ENCODE data around the gene CARS2.
"Not testable (repeated sequence)": the region's sequence is repeated elsewhere in the genome, so short reads cannot be mapped to it uniquely, and the experiment has no call there.

Gene CARS2

GRCh38 chr13:110676595-110677587 is 29.0 kb downstream of the CARS2 start:
- no peak overlapping the region for H3K4me3 ChIP-seq (ENCODE audit: low read depth, low read length)
- no peak for TF ChIP-seq CTCF (IDR thresholded peaks at IDR 0.05; ENCODE audit: control insufficient read depth, extremely low read depth, insufficient read depth)
- DNase-seq (ENCODE audit: low read depth): no peak

- not testable (repeated sequence) for DNase-seq (ENCODE audit: low read depth); H3K4me3 ChIP-seq (ENCODE audit: low read depth, low read length)
Measured at GRCh38 chr13:110669814-110670213, 36.1 kb downstream of the CARS2 start.

DNA sequence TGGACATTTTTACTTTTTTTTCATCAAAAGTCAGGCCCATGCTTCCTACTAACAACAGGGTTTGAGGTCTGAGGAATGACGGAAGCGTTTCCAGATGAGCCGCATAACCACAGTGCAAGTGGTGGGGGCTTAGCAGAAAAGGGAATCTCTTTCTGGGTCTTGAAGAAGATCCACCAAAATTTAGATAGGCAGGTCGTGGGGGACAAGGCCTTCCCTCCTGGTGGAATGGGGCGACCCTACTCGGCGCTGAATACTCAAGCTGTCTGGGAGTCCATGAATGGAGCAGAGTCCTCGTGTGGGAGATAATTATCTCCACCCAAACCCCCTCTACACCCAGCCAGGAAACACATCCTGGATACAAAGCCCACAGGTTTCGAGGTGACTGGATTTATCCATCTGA is 36.9 kb downstream of the CARS2 start:
- no peak for DNase-seq (ENCODE audit: low read depth)
- H3K4me3 ChIP-seq (ENCODE audit: low read depth, low read length): no peak overlapping the region
- TF ChIP-seq CTCF (IDR thresholded peaks at IDR 0.05; ENCODE audit: control insufficient read depth, extremely low read depth, insufficient read depth): no peak

DNA sequence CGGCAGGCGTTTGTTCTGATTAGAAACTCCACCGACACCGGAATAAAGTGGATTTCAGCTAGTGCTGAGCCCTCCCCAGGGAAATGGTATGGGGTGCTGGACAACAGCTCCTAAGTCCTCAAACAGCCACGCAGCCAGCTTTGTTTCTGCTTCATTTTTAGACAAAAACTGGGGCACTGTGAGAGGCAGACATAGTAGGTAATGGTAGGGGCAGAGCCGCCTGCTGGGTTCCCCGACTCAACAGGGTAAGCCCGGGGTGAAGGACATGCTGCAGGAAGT is 39.7 kb downstream of the CARS2 start:
- TF ChIP-seq CTCF (IDR thresholded peaks at IDR 0.05; ENCODE audit: control insufficient read depth, extremely low read depth, insufficient read depth): no peak
- DNase-seq (ENCODE audit: low read depth): no peak

DNA sequence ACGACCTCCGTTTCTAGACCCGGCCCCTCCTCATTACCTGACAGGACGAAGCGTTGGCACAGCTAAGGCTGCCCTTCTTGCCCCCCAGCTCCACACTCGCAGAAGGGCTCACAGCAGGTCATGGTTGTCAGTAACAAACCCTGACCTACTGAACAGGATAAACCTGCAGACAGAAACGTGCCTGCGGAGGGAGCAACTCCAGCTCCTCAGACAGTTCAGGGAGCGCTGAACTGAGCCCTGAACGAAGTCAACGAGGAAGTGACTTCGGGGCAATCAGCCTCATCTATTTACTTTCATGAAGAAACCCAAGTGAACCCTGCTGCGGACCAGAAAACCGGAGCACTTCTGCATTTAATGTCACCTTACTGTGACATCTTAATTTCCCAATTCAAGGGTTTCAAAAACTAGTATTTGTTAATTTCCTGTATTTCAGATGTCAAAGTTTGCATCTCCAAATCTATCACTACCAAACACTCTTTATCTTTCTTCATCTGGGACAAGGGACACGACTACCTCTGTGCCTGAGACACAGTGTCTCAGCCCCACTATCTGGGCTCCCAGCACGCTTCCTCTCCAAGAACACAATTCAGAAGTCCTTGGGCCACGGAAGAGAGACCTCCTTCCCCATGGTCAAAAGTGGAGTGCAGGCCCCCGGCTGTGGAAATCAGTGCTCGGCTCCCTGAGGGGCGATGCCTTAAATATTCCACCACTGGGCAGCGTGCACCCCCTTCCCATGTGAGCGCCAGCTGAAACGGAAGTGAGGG is 40.2 kb downstream of the CARS2 start:
- H3K4me3 ChIP-seq (ENCODE audit: low read depth, low read length): no peak overlapping the region
- no peak for DNase-seq (ENCODE audit: low read depth)
- no peak for TF ChIP-seq CTCF (IDR thresholded peaks at IDR 0.05; ENCODE audit: control insufficient read depth, extremely low read depth, insufficient read depth)

More for the DNA sequence above, 39.7 kb downstream of the CARS2 start:
- H3K4me3 ChIP-seq (ENCODE audit: low read depth, low read length): no peak overlapping the region

DNA sequence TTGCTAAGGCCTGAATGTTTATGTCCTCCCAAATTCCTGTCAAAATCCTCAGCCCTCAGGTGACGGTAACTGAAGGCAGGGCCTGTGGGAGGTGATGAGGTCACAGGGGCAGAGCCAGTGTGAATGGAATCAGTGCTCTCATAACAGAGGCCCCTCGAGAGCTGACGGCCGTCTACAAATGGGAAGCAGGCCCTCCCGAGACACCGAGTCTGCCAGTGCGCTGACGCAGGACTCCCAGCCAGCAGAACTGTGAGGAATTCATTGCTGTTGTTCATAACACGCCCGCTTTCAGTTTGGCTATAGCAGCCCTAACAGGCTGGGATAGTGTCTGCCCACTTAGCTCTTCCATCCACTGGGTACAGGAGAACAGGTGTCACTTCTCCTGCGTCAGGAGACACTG is 41.2 kb downstream of the CARS2 start:
- no peak for TF ChIP-seq CTCF (IDR thresholded peaks at IDR 0.05; ENCODE audit: control insufficient read depth, extremely low read depth, insufficient read depth)
- DNase-seq (ENCODE audit: low read depth): no peak
- H3K4me3 ChIP-seq (ENCODE audit: low read depth, low read length): no peak overlapping the region

- H3K4me3 ChIP-seq (ENCODE audit: low read depth, low read length): no peak overlapping the region
- no peak for DNase-seq (ENCODE audit: low read depth)
- no peak for TF ChIP-seq CTCF (IDR thresholded peaks at IDR 0.05; ENCODE audit: control insufficient read depth, extremely low read depth, insufficient read depth)
Measured at GRCh38 chr13:110664041-110664440, 41.9 kb downstream of the CARS2 start.
